Neural cell (in vitro differentiated cells): Measurements from ENCODE around the gene EIF3CL.
"Not testable (repeated sequence)": the region's sequence is repeated elsewhere in the genome, so short reads cannot be mapped to it uniquely, and the experiment has no call there.

ENCODE experiments used
- EP300 ChIP-seq: fragments of 450-650 bp; conservative IDR thresholded peaks from 2 replicates; pipeline ENCODE4 v1.6.1; 2014; ENCODE audit warnings: antibody characterized with exemption, mild to moderate bottlenecking, moderate library complexity; ENCODE audit not compliant: poor library complexity, severe bottlenecking
- TAF1 ChIP-seq: IDR thresholded peaks from 2 replicates; pipeline ENCODE4 v1.6.1; 2012; ENCODE audit warnings: low read depth
- TF ChIP-seq, protein P1 (sequence below): fragments of 450-650 bp; IDR thresholded peaks from 2 replicates; pipeline ENCODE4 v1.5.1; 2014; ENCODE audit warnings: antibody characterized with exemption, mild to moderate bottlenecking, moderate library complexity; ENCODE audit not compliant: poor library complexity, severe bottlenecking

DNA sequence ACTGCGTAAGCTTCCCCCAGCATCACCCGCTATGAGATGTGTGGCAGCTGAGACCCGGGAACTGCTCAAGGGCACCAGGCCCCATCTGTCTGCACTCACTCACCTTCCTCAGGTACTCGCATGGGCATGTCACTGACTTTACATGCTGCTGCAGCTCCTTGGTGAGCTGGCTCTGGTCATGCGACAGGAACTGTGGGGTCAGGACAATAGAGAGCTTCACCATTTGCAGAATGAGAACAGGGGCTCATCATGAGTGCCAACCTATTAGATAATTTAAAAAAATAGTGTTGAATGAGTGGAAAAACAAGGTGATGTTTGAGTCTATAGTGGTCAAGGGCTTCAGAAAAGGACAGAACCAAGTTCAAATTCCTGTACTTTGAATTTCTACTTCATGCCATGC, 41.0 kb downstream of the EIF3CL start:
- TF ChIP-seq EP300, TAF1: not testable (repeated sequence)
- TF ChIP-seq, protein P1, sequence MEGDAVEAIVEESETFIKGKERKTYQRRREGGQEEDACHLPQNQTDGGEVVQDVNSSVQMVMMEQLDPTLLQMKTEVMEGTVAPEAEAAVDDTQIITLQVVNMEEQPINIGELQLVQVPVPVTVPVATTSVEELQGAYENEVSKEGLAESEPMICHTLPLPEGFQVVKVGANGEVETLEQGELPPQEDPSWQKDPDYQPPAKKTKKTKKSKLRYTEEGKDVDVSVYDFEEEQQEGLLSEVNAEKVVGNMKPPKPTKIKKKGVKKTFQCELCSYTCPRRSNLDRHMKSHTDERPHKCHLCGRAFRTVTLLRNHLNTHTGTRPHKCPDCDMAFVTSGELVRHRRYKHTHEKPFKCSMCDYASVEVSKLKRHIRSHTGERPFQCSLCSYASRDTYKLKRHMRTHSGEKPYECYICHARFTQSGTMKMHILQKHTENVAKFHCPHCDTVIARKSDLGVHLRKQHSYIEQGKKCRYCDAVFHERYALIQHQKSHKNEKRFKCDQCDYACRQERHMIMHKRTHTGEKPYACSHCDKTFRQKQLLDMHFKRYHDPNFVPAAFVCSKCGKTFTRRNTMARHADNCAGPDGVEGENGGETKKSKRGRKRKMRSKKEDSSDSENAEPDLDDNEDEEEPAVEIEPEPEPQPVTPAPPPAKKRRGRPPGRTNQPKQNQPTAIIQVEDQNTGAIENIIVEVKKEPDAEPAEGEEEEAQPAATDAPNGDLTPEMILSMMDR = not testable (repeated sequence)
